ENCODE data around the gene TWF2.

Gene TWF2

DNA sequence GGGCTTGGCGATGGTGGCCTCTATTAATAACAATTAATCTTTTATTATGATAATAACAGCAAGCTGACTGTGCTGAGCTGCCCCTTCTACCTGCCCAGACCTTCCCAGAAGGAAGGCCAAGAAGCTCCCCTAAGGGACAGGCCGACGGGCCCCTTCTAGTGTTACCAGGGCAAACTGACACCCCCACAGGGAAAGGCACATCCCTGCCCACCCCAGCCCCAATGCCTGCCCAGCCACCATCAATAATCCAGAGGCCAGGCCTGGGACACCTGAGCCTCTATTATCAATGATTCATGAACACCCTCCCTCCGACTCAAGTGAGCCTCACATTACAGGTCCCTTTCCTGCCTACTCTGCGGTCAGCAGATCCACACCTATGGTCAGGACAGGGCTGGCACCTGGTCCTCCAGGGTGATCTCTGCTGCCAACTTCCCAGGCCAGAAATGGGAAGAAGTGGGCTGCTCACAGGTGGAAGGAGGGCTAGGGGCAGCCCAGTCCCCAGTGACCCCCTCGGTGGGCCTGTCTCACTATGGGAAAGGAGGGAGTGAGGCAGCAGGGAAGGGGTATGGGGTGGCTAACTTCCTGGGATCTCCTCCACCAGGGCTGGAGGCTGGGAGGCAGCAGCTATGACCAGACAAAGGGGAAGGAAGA, 1.8 kb downstream of the TWF2 start:
- no peak for DNase-seq

DNA sequence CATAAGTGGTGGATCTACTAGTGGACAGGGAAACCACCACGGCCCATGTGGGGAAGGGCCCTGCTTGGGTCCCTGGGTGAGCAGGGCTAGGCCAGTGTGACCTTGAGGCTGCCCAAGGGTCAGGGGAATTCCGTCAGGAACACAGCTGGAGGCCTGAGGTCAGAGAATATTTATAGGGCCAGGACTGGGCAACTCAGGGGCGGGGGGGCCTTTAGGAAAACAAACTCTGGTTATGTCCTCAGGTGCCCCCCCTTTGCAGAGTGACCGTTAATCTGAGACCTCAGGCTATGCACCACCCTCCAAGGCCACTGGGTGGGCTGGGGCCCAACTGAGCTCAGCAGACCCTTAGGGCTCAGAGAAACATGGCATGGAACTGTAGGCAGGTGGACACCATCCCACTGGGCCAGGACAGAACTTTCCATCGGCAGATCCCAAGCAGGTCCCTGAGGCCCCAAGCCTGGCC, 2.5 kb downstream of the TWF2 start:
- DNase-seq = no peak

DNA sequence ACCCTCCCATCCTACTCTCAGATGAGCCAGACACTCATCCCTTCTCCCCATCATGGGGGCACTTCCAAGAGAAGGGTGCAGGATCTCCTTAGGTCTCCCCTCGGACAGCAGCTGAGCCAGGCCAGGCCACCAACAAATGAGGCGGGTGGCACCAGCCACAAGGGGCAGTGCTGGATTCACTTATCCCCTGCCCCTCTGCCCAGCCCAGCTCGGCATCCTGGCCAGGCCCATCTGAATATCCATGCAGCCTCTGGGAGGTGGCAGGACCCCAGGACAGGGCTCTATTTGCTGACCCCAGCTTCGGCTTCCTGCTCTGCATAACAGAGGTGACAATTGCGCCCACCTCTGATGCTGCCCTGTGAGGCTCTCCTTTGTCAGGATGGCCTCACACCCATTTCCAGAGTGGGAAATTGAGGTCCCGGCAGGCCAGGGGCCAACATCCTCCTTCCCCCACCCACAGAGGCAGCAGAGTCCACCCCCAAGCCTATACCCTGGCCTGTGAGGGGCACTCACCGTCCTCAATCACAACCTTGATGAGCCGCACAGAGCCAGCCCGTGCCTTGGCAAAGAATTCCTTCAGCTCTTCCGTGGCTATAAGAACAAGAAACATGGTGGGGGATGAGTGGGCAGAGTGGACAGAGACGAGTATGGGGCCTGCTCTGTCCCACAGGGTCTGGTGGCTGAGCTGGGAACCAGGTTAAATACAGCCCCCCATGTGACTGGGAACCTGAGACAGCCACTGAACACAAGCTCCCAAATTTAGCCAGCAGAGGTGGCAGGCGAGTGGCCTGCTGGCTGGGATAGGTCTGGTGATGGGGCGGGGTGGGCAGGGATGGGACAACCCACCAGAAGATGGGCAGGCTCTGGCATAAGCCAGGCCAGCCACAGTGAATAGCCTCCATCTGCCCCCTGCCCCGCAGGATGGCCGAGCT, 4.2 kb downstream of the TWF2 start:
- no peak for DNase-seq

DNA sequence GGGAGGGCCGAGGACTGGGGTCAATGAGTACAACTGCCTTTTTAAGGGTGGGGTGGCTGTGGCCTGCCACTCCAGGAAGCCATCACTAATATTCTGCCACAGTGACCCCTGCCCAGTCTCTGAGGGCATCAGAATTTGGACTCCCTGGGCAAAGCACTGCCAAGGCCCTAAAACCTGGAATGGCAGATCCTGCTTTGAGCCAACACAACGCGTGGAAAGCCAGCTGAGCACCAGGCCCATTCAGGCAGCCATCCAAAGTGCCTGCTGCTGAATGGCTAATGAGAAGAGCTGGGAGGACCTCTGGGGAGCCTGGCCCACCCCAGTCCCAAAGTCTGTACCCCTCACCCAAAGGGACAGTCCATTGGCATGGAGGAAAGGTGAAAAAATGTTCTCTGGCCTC, 5.0 kb downstream of the TWF2 start:
- no peak for DNase-seq

DNA sequence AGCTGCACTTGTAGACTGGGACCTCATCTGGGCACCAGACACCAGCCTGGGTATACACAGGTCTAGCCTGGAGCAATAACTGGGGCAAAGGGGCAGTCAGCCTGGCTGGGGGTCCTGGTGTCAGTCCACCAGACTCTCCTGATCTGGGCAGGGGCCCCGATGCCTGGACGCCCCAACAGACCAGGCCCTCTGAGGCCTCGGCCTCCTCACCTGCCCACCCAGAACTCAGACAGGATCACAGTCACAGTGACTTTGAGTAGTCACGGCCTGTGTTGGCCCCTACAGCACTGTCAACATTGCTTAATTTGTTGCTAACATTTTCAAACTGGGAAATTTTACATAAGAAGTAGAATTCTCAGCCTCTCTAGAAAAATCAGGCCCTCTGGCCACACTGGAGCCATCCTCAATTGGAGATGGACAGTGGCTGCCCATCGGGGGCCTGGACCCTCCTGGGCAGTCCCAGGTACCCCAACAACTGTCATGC, 5.8 kb downstream of the TWF2 start:
- DNase-seq = no peak

DNA sequence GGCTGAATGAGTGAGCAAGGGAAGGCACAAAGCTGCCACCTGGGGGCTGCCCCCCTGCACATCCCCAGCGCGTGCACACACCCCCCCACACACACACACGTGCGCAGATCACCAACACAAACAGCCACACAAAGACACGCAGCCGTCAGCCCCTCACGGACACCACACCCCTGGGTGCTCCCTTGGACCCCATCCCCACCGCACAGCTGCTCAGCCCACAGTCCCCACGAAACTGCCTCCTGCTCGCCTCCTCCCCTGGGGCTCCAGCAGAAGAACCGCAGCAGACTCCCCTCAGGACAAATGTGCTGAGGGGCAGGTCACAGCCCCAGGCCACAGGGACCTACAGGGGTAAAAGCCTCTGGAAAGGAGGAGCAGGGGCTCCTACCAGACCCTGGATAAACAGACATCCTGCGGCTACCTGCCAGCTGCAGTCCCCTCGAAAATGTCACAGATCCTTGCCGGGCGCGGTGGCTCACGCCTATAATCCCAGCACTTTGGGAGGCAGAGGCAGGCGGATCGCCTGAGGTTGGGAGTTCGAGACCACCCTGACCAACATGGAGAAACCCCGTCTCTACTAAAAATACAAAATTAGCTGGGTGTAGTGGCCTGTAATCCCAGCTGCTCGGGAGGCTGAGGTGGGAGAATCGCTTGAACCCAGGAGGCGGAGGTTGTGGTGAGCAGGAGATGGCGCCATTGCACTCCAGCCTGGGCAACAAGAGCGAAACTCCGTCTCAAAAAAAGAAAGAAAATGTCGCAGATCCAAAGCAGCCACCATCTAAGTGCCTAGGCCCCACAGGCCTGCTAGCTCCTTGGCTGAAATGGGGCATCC, 6.5 kb downstream of the TWF2 start:
- DNase-seq = peak; percentile 37

DNA sequence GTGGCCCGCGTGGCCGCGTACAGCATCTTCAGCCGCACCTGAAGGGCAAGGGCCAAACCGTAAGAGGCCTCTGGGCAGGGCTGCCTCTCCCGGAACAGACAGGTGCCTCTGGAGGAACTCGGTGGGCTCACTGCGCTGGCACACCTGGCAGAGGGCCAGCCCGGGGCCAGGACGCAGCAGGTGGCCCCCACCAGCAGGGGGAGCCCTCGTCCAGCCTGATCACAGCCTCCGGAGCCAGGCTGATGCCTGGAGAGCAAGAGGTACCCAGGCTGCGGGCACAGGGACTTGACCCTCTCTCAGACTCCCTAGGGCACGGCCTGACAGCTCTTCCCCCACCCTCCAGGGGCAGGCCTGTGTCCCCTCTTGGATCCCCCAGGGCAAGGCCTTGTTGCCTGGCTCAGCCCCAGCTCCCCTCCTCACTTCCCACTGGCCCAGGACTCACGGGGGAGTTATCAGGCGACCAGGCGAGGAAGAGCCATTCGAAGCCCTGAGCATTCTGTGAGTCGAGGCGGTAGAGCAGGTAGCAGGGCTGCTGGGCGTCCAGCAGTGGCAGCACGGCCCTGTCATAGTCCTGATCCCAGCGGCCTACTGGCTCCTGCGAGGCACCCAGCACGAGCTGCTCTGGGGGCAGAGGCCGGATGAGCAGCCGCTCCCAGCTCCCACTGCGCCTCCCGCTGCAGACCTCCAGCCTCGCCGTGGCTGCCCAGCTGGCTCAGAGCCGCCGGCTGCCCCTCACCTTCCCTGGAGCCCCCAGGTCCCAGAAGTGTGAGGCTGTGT, 7.3 kb downstream of the TWF2 start:
- peak; percentile 90 for DNase-seq

DNA sequence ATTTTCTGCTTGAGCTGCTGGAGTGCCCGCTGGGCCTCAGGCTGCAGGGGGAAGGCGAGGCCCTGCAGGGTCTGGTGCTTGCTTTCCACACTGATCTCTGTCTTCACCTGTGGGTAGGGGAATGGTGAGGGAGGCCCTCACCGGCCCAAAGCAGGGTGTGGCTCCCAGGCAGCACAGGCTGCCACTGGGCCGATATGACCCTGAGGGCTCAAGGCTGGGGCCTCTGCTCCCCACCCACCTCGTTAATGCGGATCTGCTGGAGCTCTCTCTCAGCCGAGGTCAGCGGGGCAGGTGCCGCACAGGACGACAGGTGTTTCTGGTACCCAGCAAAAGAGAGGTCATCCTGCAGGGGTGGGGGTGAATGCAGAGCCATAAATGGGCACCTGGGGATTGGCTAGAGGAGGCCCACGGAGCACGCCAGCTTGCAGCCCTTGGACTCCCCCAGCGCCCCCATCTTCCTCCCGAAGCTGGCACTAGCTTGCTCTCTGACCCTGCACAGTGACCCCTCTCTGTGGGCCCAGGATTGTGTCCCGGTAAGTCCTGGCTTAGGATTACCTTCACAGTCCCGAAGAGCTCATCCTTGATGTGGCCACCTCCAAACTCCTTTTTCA, 8.0 kb downstream of the TWF2 start:
- no peak for DNase-seq

DNA sequence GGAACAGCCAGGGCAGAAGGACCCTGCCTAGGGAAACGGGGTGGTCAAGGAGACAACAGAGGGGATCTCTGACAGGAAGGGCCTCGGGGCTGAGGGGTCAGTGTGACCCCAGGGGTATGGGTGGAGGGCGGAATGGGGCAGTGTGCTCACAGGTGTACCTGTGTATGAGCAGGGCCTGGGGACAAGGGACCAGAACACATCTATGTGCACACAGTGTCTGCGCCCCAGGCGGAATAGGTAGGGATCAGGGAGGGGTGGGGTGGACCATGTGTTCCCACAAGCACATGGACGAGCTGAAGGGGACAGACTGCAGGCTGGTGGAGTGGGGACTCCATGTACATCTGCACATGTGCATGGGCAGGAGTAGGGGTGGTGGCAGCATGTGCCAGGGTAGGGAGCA, 8.5 kb downstream of the TWF2 start:
- DNase-seq = no peak

DNA sequence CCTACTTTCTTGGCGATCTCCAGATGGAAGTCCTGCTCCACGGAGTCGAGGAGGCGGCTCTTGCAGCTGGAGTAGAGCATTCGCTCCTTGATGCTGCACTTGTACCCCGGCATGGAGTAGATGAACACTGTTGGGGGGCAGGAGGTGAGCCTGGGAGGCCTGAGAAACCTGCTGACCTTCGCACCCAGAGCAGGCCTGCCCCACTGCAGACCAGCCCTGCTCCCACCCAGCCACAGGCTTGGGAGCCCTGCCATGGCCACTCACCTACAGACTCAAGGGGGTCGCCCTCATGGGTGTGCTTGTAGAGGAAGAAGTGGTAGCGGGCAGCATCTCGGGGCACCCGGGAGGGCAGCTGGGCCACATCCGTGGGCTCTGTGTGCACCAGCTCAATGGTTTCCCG, 9.3 kb downstream of the TWF2 start:
- DNase-seq = no peak

DNA sequence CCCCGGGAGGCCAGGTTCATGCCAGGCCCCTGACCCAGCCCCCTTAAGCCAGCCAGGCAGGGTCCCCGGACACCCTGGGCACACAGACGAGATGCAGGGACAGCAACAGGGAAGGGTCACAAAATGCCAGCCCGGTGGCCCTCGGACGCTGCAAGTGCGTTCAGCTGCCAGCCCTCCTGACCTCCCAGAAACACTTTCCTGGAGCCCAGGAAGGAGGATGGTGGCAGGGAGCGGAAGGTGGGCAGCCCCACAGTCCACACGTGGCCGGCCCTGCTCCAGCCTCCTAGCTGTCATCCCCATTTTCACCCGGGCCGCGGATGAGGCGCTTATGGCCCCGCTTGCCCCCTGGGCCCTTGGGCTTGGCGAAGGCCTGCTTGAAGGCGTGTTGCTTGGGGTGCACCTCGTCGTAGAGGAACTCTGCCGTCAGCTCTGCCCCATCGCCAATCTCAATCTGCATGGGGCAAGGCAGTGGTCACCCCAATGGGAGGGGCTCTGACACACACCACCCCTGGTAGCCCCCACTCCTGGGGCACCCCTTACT, 10.1 kb downstream of the TWF2 start:
- DNase-seq = no peak

DNA sequence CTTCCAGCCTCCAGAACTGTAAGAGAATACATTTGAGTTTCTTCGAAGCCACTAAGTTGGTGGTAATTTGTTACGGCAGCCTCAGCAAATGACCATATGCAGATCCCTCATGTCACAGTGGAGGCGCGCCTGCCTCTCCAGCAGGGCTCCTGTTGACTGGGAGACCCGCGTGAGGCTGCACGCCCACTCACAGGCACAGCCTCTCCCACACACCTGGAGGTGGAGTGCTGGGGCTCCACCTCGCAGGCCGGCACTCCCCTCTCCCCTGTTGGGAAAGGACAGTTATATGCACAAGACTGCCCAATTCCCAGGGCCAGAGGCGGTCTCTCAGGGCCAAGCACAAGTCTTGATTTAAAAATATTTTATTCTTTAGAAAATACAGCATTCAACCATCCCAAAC, 10.7 kb downstream of the TWF2 start:
- no peak for DNase-seq

DNA sequence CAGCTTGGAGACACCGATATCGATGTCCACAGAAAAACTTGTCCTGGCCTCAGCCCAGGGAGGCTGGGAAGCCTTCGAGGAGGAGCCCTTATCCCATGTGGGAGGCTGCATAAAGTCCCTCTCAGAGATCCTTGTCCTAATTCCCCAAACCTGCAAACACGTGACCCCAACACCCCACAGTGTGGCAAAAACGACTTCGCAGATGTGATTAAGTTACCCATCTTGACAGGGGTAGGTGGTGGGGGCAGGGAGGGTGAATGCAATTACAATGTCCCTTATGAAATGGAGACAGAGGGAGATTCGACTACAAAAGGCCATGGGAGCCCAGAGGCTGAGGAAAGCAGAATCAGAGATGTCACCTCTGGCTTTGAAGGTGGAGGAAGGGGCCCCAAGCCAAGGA, 11.2 kb downstream of the TWF2 start:
- no peak for DNase-seq

DNA sequence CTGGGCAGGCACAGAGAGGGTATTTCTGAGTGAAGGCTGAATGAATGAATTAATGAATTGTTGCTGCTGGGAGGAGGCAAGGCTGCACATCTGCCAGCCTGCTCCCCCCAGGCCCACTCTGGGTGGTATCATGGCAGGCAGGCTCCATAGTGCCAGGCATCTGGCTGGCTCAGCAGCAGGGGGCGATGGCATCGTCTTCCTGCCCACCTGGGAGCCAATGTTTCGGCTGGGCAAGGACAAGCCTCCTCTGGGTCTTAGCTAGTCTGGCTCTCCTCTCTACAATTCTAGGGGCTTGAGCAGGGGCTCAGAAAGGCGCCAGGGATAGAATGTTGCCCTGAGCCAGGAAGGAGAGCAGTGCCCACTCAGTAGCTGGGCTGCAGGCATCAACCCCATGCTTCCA, 11.8 kb downstream of the TWF2 start:
- DNase-seq = no peak

DNA sequence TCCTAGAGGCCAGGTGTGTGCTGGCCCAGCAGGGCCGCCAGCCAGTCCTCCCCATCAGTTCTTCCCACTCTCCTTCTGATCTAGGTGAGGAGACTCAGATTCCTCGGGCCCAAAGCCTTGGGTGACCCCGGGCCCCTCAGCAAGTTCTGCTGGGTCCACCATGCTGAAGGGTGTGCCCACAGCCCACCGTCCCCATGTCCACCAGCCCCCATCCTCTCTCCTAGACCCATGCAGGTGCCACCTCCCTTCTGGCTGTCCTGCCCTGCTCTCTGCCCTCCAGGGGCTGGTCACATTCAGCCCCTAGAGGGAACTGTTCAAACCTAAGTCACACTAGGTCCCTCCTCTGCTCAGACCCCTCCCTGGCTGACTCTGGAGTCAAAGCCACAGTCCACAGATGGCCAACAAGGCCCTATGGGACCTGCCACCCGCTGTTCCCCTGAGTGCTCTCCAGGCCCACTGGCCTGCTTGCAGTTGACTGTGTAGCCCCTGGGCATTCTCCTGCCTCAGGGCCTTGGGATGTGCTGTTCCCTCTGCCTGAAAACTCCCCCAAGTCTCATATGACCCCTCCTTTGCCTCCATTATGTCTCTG, 12.6 kb downstream of the TWF2 start:
- no peak for DNase-seq

DNA sequence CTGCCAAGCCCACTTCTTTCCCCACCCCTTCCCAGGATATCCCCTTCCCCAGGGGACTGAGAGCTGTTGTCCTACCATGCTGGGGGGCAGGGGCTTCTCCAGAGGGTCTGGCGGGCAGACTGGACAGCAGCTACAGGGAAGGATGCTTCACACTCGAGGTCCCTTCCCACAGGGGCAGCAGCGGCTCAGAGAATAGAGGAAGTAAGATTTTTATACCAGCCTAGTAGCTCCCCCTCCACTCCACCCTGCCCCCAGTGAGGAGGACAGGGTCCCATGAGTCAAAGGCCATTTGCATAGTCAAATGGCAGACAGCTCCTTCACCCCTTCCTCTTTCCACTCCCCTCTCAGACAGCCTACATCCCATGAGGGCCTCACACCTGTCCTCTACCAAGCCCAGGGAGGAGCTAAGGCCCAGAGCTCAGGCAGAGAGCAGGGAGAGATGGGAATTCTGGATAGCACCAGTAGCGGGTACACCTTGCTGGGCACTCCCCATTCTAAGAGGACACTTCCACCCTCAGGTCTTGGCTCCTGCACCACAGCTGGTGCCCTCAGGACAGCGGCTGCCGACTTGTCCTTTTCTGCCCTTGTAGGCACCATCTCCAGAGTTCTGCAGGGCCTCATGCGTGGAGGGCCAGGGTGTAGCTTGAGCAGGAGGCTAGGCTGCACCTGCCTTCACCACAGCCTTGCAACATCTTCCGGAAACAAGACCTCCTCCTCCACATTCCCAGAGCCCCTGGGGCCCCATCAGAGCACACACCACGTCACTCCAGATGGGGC, 13.3 kb downstream of the TWF2 start, which contains the start of gene TLR9:
Gene TLR9, minus strand, starts transcription at position 194 of the 777 bp plus-strand sequence. Its CDS starts 116 bp downstream, at position 78.
- DNase-seq = no peak

DNA sequence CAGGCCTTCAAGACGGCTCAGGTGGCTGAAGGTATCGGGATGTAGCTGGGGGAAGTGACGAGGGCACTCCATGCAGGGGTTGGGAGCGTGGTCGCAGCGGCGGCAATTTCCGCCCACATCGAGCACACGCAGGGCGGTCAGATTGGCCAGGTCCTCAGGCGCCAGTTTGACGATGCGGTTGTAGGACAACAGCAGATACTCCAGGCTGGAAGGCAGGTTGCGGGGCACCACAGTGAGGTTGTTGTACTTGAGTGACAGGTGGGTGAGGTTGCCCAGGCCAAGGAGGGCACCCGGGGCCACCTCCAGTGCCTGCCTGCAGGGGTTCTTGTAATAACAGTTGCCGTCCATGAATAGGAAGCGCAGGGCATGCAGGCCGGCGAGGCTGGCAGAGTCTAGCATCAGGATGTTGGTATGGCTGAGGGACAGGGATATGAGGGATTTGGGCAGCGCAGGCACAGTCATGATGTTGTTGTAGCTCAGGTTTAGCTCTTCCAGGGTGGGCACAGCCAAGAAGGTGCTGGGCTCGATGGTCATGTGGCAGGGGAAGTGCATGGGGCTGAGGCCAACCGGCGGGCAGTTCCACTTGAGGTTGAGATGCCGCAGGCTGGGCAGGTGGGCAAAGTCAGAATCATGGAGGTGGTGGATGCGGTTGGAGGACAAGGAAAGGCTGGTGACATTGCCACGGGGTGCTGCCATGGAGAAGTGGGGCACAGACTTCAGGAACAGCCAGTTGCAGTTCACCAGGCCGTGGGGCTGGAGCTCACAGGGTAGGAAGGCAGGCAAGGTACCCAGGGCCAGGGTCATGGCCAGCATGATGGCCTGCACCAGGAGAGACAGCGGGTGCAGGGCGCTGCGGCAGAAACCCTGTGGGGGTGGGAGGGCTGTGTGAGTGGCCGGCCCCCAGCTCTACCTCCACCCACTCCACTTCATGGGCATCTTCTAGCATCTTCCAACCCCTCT, 15.2 kb downstream of the TWF2 start:
- DNase-seq = no peak

DNA sequence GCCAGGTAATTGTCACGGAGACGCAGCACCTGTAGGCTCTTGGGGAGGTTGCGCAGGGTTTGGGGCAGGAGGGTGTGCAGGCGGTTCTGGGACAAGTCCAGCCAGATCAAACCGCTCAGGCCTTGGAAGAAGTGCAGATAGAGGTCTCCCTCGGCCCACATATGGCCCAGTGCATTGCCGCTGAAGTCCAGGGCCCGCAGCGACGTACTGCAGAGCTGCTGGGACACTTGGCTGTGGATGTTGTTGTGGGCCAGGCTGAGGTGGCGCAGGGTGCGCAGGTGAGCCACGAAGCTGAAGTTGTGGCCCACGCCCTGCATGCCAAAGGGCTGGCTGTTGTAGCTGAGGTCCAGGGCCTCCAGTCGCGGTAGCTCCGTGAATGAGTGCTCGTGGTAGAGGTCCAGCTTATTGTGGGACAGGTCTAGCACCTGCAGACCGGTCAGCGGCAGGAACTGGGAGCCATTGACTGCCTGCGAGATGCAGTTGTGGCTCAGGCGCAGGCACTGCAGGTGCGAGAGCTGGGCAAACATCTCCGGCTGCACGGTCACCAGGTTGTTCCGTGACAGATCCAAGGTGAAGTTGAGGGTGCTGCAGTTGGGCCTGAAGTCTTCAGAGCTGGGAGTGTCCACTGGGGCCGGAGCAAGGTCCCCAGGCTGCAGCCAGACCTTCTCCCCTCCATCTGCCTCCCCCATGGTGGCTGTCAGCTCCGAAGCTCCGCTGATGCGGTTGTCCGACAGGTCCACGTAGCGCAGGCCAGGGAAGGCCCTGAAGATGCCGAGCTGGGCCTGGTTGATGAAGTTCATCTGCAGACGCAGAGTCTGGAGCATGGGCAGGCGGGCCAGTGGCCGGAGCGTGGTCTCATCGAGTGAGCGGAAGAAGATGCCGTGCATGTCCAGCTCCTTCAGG, 16.4 kb downstream of the TWF2 start:
- no peak for DNase-seq
